Common myeloid progenitor, CD34-positive (primary cell): ENCODE measurements around the gene DCAF8.

Source experiments
- CTCF ChIA-PET: fragments of 350-600 bp; sonication (Branson Sonifier 250); formaldehyde crosslinking; loops from one replicate; lab custom pipeline; 2021; ENCODE audit warnings: antibody characterized with exemption; lab: Charles Lee
- POLR2A ChIA-PET: fragments of 350-600 bp; sonication (Branson Sonifier 250); formaldehyde crosslinking; loops from one replicate; lab custom pipeline; 2021; ENCODE audit warnings: antibody characterized with exemption; lab: Charles Lee
- DNase-seq, 3 donors: peaks; one replicate each; pipeline versions ENCODE4 v3.0.0 to v3.0.0-alpha.2; 2013
- H3K27ac ChIP-seq, 2 experiments: 1 replicate in 1 of 2; 2 replicates in 1 of 2; pipeline ENCODE4 v1.7.0; 2013; ENCODE audit warnings: inconsistent platforms in 2 of 2, low read length in 2 of 2, mild to moderate bottlenecking in 2 of 2, low read depth in 1 of 2, moderate library complexity in 1 of 2; ENCODE audit not compliant: severe bottlenecking in 2 of 2, insufficient read depth in 1 of 2, poor library complexity in 1 of 2
- H3K27me3 ChIP-seq, 5 experiments: replicated peaks in 2 of 5; 1 replicate in 3 of 5; 2 replicates in 2 of 5; pipeline versions ENCODE4 v1.6.1 to v1.7.0; 2013; ENCODE audit warnings: low read length in 4 of 5, mild to moderate bottlenecking in 2 of 5, moderate library complexity in 2 of 5, inconsistent platforms in 1 of 5; ENCODE audit not compliant: insufficient read depth in 5 of 5, control insufficient read depth in 4 of 5
- H3K36me3 ChIP-seq, 4 experiments: 1 replicate in 2 of 4; 2 replicates in 2 of 4; pipeline versions ENCODE4 v1.6.1 to v1.7.0; 2013; ENCODE audit warnings: low read length in 3 of 4, control low read depth in 1 of 4, mild to moderate bottlenecking in 1 of 4; ENCODE audit not compliant: control insufficient read depth in 4 of 4, insufficient read depth in 4 of 4
- H3K4me1 ChIP-seq, 4 experiments: 1 replicate in 3 of 4; 2 replicates in 1 of 4; pipeline versions ENCODE4 v1.6.1 to v1.7.1; 2013; ENCODE audit warnings: low read length in 3 of 4, mild to moderate bottlenecking in 3 of 4, control low read depth in 1 of 4, inconsistent platforms in 1 of 4, moderate library complexity in 1 of 4; ENCODE audit not compliant: control insufficient read depth in 4 of 4, insufficient read depth in 4 of 4; ENCODE audit errors: control extremely low read depth in 1 of 4
- H3K4me3 ChIP-seq, 7 experiments: 1 replicate in 4 of 7; 2 replicates in 3 of 7; pipeline versions ENCODE4 v1.5.1 to v1.7.0; 2013; ENCODE audit warnings: mild to moderate bottlenecking in 7 of 7, low read length in 6 of 7, moderate library complexity in 6 of 7, inconsistent platforms in 2 of 7, low read depth in 2 of 7, control low read depth in 1 of 7; ENCODE audit not compliant: insufficient read depth in 4 of 7, control insufficient read depth in 1 of 7; ENCODE audit errors: extremely low read depth in 1 of 7
- H3K9me3 ChIP-seq, 5 experiments: 1 replicate in 4 of 5; 2 replicates in 1 of 5; pipeline versions ENCODE4 v1.6.1 to v1.7.1; 2013; ENCODE audit warnings: low read length in 4 of 5, mild to moderate bottlenecking in 2 of 5, inconsistent platforms in 1 of 5, low read depth in 1 of 5, moderate library complexity in 1 of 5; ENCODE audit not compliant: control insufficient read depth in 4 of 5, insufficient read depth in 2 of 5; ENCODE audit errors: control extremely low read depth in 1 of 5
- WGBS: methylation state at CpG from one replicate; pipeline ENCODE4 v1.1.5; 2013; ENCODE audit not compliant: insufficient coverage; 5-methylcytosine and 5-hydroxymethylcytosine counted together

Gene DCAF8

GRCh38 chr1:160167580-160167979 is 94.8 kb downstream of the DCAF8 start:
- Histone ChIP-seq H3K27me3 (no peaks in the 10 kb centered on the region), H3K4me3 (no peak overlapping the region), H3K36me3 (no peaks in the 10 kb centered on the region), H3K9me3 (no peaks in the 10 kb centered on the region), H3K27ac (no peak overlapping the region), H3K4me1 (peaks cover 4 to 56% (median 26%) of the 10 kb centered on the region in 4 experiments)
- ChIA-PET CTCF (interaction anchor here (0.7 to 0.8 kb wide), 2 partner anchors 15 to 62 kb away, joined by 3 read pairs; no protein-coding TSS in a partner anchor), POLR2A (interaction anchor here (1.1 kb wide), 1 partner anchor 8 kb away, joined by 3 read pairs; no protein-coding TSS in a partner anchor)
- 98% methylated on average over 6 of the region's 6 CpGs for WGBS
- DNase-seq, result peak in 2 of 3 donors; percentile 15 to 39

GRCh38 chr1:160167056-160167455 is 95.3 kb downstream of the DCAF8 start:
- peaks cover 4 to 56% (median 26%) of the 10 kb centered on the region in 4 experiments for H3K4me1 ChIP-seq
- no peak overlapping the region for H3K27ac ChIP-seq
- WGBS, result 100% methylated on average over 1 of the region's 4 CpGs
- CTCF ChIA-PET, result interaction anchor here (0.7 to 0.8 kb wide), 2 partner anchors 14 to 62 kb away, joined by 3 read pairs; no protein-coding TSS in a partner anchor
- H3K27me3 ChIP-seq, result no peaks in the 10 kb centered on the region
- DNase-seq, result no peak
- POLR2A ChIA-PET, result interaction anchor here (1.1 kb wide), 1 partner anchor 9 kb away, joined by 3 read pairs; no protein-coding TSS in a partner anchor
- no peaks in the 10 kb centered on the region for H3K36me3 ChIP-seq
- H3K4me3 ChIP-seq, result no peak overlapping the region
- H3K9me3 ChIP-seq, result no peaks in the 10 kb centered on the region

- POLR2A ChIA-PET, result interaction anchor here (0.6 kb wide), 1 partner anchor 602 kb away, joined by 3 read pairs; no protein-coding TSS in a partner anchor
- Histone ChIP-seq H3K4me1 (peaks cover 4 to 56% (median 26%) of the 10 kb centered on the region in 4 experiments), H3K27me3 (peaks cover 0 to 2% (median 0%) of the 10 kb centered on the region in 5 experiments), H3K4me3 (no peak overlapping the region), H3K36me3 (no peaks in the 10 kb centered on the region), H3K9me3 (no peaks in the 10 kb centered on the region), H3K27ac (no peak overlapping the region)
- DNase-seq, result peak in 2 of 3 donors; percentile 6 to 46
- WGBS, result 81% methylated on average over 9 of the region's 12 CpGs
- CTCF ChIA-PET, result interaction anchor here (1.1 kb wide), 1 partner anchor 17 kb away, joined by 3 read pairs; no protein-coding TSS in a partner anchor
Measured at GRCh38 chr1:160166166-160166868, 96.0 kb downstream of the DCAF8 start.
